ENCODE data around the gene SMIM17. TPM values are rescaled to one million over a fixed set of nuclear protein-coding genes. Genes with fewer than 3 reads are reported as not detected.

The SMIM17 gene
- 0.31 TPM for total RNA-seq

- no peak for DNase-seq
Observed at GRCh38 chr19:56642711-56643459, at the start of gene SMIM17. SMIM17 (plus strand) TSS chr19:56643159; CDS start chr19:56645668, 2,509 bp downstream.

GRCh38 chr19:56594446-56594782, 48.5 kb upstream of the SMIM17 start:
- DNase-seq: no peak

GRCh38 chr19:56594783-56595547, 48.0 kb upstream of the SMIM17 start, which contains the start of gene ZNF71:
ZNF71 (plus strand) TSS chr19:56595302; CDS start chr19:56601559, 6,257 bp downstream.
- peak; percentile 95 for DNase-seq

GRCh38 chr19:56595548-56595899, 47.4 kb upstream of the SMIM17 start:
- no peak for DNase-seq

GRCh38 chr19:56596676-56597075, 46.3 kb upstream of the SMIM17 start:
- DNase-seq: no peak

GRCh38 chr19:56597696-56598095, 45.3 kb upstream of the SMIM17 start:
- no peak for DNase-seq

GRCh38 chr19:56601375-56601774, 41.6 kb upstream of the SMIM17 start:
- DNase-seq: no peak

- DNase-seq: no peak
Observed at GRCh38 chr19:56603829-56604228, 39.1 kb upstream of the SMIM17 start.

GRCh38 chr19:56608274-56608964, 34.5 kb upstream of the SMIM17 start:
- DNase-seq: no peak

GRCh38 chr19:56611288-56611687, 31.7 kb upstream of the SMIM17 start:
- DNase-seq: no peak

GRCh38 chr19:56612737-56613136, 30.2 kb upstream of the SMIM17 start:
- DNase-seq: no peak

- no peak for DNase-seq
Observed at GRCh38 chr19:56613639-56614038, 29.3 kb upstream of the SMIM17 start.

GRCh38 chr19:56617531-56617930, 25.4 kb upstream of the SMIM17 start:
- no peak for DNase-seq

GRCh38 chr19:56619121-56619520, 23.8 kb upstream of the SMIM17 start:
- no peak for DNase-seq

- no peak for DNase-seq
Observed at GRCh38 chr19:56622374-56622773, 20.6 kb upstream of the SMIM17 start.

- DNase-seq: no peak
Observed at GRCh38 chr19:56623006-56623405, 20.0 kb upstream of the SMIM17 start.

GRCh38 chr19:56625708-56626107, 17.3 kb upstream of the SMIM17 start:
- DNase-seq: no peak

GRCh38 chr19:56633021-56633420, 9.9 kb upstream of the SMIM17 start:
- no peak for DNase-seq

- peak; percentile 96 for DNase-seq
Observed at GRCh38 chr19:56637976-56638555, 4.9 kb upstream of the SMIM17 start.

- DNase-seq: peak; percentile 51
Observed at GRCh38 chr19:56639217-56639616, 3.7 kb upstream of the SMIM17 start.

- DNase-seq: no peak
Observed at GRCh38 chr19:56643460-56643955, 549 bp downstream of the SMIM17 start.

GRCh38 chr19:56654151-56654550, 11.2 kb downstream of the SMIM17 start:
- no peak for DNase-seq
